GM23338 (cell line): ENCODE results near the gene STAM2. TPM values are rescaled to one million over a fixed set of nuclear protein-coding genes. Genes with fewer than 3 reads are reported as not detected.

Experiments used
- ATAC-seq: fragments of 200-7000 bp; cut with Tn5 transposase; 3 replicates; pipeline ENCODE4 v1.9.1; 2020
- DNase-seq: peaks from one replicate; pipeline ENCODE4 v3.0.0-alpha.2; 2015; ENCODE audit warnings: low spot score
- H2AFZ ChIP-seq: fragments of 200-600 bp; sonication (generic); 2 replicates; pipeline ENCODE4 v1.8.0; 2016; ENCODE audit warnings: antibody characterized with exemption, mild to moderate bottlenecking, moderate library complexity
- H3F3A ChIP-seq: fragments of 200-600 bp; sonication (generic); replicated peaks from 2 replicates; pipeline ENCODE4 v1.8.0; 2017; ENCODE audit warnings: antibody characterized with exemption, mixed run types, low read depth
- H3K27ac ChIP-seq: fragments of 200-600 bp; sonication (generic); 2 replicates; pipeline ENCODE4 v1.6.1; 2016; ENCODE audit warnings: low read depth
- H3K27me3 ChIP-seq: fragments of 200-600 bp; sonication (generic); 2 replicates; pipeline ENCODE4 v1.8.0; 2016; ENCODE audit warnings: mild to moderate bottlenecking, mixed run types, moderate library complexity; ENCODE audit not compliant: insufficient read depth
- H3K36me3 ChIP-seq: fragments of 200-600 bp; sonication (generic); 2 replicates; pipeline ENCODE4 v1.8.0; 2016; ENCODE audit warnings: mild to moderate bottlenecking; ENCODE audit not compliant: insufficient read depth
- H3K4me1 ChIP-seq: fragments of 200-600 bp; sonication (generic); 2 replicates; pipeline ENCODE4 v1.8.0; 2016; ENCODE audit warnings: mild to moderate bottlenecking, moderate library complexity; ENCODE audit not compliant: insufficient read depth
- H3K4me2 ChIP-seq: fragments of 200-600 bp; sonication (generic); 2 replicates; pipeline ENCODE4 v1.7.1; 2017; ENCODE audit warnings: mixed run types
- H3K4me3 ChIP-seq: fragments of 200-600 bp; sonication (generic); 2 replicates; pipeline ENCODE4 v1.6.1; 2016; ENCODE audit warnings: mixed run types
- H3K79me2 ChIP-seq: fragments of 200-600 bp; sonication (generic); replicated peaks from 2 replicates; pipeline ENCODE4 v1.8.0; 2017; ENCODE audit warnings: mild to moderate bottlenecking; ENCODE audit not compliant: insufficient read depth
- H3K9me2 ChIP-seq: fragments of 200-600 bp; sonication (generic); 2 replicates; pipeline ENCODE4 v1.8.0; 2017; ENCODE audit not compliant: insufficient read depth
- H4K20me1 ChIP-seq: fragments of 200-600 bp; sonication (generic); replicated peaks from 2 replicates; pipeline ENCODE4 v1.8.0; 2017; ENCODE audit warnings: mild to moderate bottlenecking; ENCODE audit not compliant: insufficient read depth
- H3K27ac Mint-ChIP-seq: 2 replicates; pipeline ENCODE4 v1.8.0; 2020; ENCODE audit warnings: inconsistent platforms, mild to moderate bottlenecking, moderate library complexity, mixed read lengths
- H3K27me3 Mint-ChIP-seq: 3 replicates; pipeline ENCODE4 v1.8.0; 2022; ENCODE audit warnings: low read depth, mild to moderate bottlenecking, moderate library complexity, mixed read lengths, inconsistent platforms; ENCODE audit not compliant: insufficient read depth, poor library complexity
- H3K36me3 Mint-ChIP-seq: 3 replicates; pipeline ENCODE4 v1.8.0; 2021; ENCODE audit warnings: low read depth, mild to moderate bottlenecking, inconsistent platforms, moderate library complexity, mixed read lengths
- H3K4me1 Mint-ChIP-seq: 3 replicates; pipeline ENCODE4 v1.8.0; 2020; ENCODE audit warnings: mild to moderate bottlenecking, inconsistent platforms, mixed read lengths
- H3K4me3 Mint-ChIP-seq: 3 replicates; pipeline ENCODE4 v1.8.0; 2021; ENCODE audit warnings: moderate library complexity, mild to moderate bottlenecking, inconsistent platforms, mixed read lengths
- H3K9me3 Mint-ChIP-seq: 3 replicates; pipeline ENCODE4 v1.8.0; 2020; ENCODE audit warnings: moderate library complexity, mild to moderate bottlenecking, inconsistent platforms, mixed read lengths
- CREB1 ChIP-seq: fragments of 250-450 bp; sonication (Bioruptor Pico); IDR thresholded peaks from 2 replicates; pipeline ENCODE4 v1.5.0; 2020; ENCODE audit warnings: low read depth, mild to moderate bottlenecking, moderate library complexity
- EZH2 ChIP-seq: fragments of 200-600 bp; sonication (generic); IDR thresholded peaks from one replicate; pipeline ENCODE4 v1.8.0; 2017; ENCODE audit warnings: antibody characterized with exemption, mild to moderate bottlenecking, low read depth; ENCODE audit not compliant: unreplicated experiment
- EZH2phosphoT487 ChIP-seq: fragments of 200-600 bp; sonication (generic); IDR thresholded peaks from one replicate; pipeline ENCODE4 v1.8.1; 2018; ENCODE audit warnings: antibody characterized with exemption; ENCODE audit not compliant: unreplicated experiment
- JUNB ChIP-seq: IDR thresholded peaks from one replicate; pipeline ENCODE4 v1.6.1; 2016; ENCODE audit warnings: antibody characterized with exemption; ENCODE audit not compliant: unreplicated experiment
- NANOG ChIP-seq: IDR thresholded peaks from 2 replicates; pipeline ENCODE4 v1.6.1; 2016; ENCODE audit warnings: antibody characterized with exemption, borderline replicate concordance
- STAT1 ChIP-seq: IDR thresholded peaks from one replicate; pipeline ENCODE4 v1.6.1; 2016; ENCODE audit warnings: antibody characterized with exemption; ENCODE audit not compliant: unreplicated experiment
- ZNF114 ChIP-seq: fragments of 250-450 bp; sonication (Bioruptor Pico); IDR thresholded peaks from 2 replicates; pipeline ENCODE4 v1.5.0; 2020; ENCODE audit warnings: mild to moderate bottlenecking, moderate library complexity
- ZNF331 ChIP-seq: fragments of 250-450 bp; sonication (Bioruptor Pico); IDR thresholded peaks from 2 replicates; pipeline ENCODE4 v1.5.0; 2020; ENCODE audit warnings: low read depth, mild to moderate bottlenecking, moderate library complexity
- polyA plus RNA-seq: library from polyadenylated mRNA; unstranded; fragments of >200 nt; fragmentation: Nextera tagmentation; extraction: Ambion mirVana; gene quantifications from 2 replicates; pipeline ENCODE4 v1.2.1, GENCODE V29; 2016
- total RNA-seq: library from RNA; depleted of rRNA; stranded (reverse); fragments of >200 nt; shearing (Covaris generic); gene quantifications from 2 replicates; pipeline ENCODE4 v1.2.3, GENCODE V29; 2014
- TF ChIP-seq, protein P1 (sequence below): IDR thresholded peaks from 2 replicates; pipeline ENCODE4 v1.6.1; 2016; ENCODE audit warnings: antibody characterized with exemption
- TF ChIP-seq, protein P2 (sequence below): fragments of 250-450 bp; sonication (Bioruptor Pico); IDR thresholded peaks from 2 replicates; pipeline ENCODE4 v1.5.0; 2020; ENCODE audit warnings: mild to moderate bottlenecking, moderate library complexity
- TF ChIP-seq, protein P3 (sequence below), 2 experiments: fragments of 200-600 bp in 1 of 2; sonication (generic) in 1 of 2; conservative IDR thresholded peaks; 2 replicates each; pipeline versions ENCODE4 v1.5.1 to v1.6.1; 2016 to 2017; ENCODE audit warnings: antibody characterized with exemption in 2 of 2, low read depth in 2 of 2, mild to moderate bottlenecking in 2 of 2, moderate library complexity in 1 of 2
- TF ChIP-seq, protein P4 (sequence below): IDR thresholded peaks from one replicate; pipeline ENCODE4 v1.6.1; 2018; ENCODE audit warnings: antibody characterized with exemption; ENCODE audit not compliant: unreplicated experiment

The STAM2 gene
- total and polyA plus RNA-seq, 2 experiments from 2014 or later, result 4.6 to 18.2 TPM

DNA sequence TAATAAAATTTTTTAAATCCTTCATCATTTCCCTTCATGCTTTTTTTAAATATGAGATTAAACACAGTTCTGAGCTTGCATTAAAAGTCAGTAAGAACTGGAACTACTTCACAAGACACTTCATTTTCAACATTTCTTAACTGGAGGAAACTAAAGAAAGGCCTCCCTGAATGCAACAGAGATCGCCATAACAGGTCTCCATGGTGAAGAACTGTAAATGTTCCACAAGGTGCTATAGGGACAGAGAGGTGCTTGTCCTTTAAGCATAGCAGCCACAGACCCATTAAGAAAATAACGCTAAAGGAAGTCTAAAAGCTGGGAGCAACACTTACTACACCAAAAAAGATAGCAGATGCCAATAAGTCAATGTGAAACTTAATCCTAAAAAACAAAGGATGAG, 8.5 kb downstream of the STAM2 start:
- H2AFZ ChIP-seq, result no peak overlapping the region
- peaks cover 3% of the 10 kb centered on the region; the same call in 2 of the 3 replicates for H3K9me3 Mint-ChIP-seq
- H3K79me2 ChIP-seq, result peaks cover 88% of the 10 kb centered on the region
- H3K27ac ChIP-seq, result 0 out of 2 replicates have a peak overlapping the region, but pooled peaks have one; percentile 21
- H3K36me3 ChIP-seq, result no peaks in the 10 kb centered on the region
- no peak for TF ChIP-seq STAT1
- TF ChIP-seq ZNF114, result no peak
- TF ChIP-seq, protein P1, sequence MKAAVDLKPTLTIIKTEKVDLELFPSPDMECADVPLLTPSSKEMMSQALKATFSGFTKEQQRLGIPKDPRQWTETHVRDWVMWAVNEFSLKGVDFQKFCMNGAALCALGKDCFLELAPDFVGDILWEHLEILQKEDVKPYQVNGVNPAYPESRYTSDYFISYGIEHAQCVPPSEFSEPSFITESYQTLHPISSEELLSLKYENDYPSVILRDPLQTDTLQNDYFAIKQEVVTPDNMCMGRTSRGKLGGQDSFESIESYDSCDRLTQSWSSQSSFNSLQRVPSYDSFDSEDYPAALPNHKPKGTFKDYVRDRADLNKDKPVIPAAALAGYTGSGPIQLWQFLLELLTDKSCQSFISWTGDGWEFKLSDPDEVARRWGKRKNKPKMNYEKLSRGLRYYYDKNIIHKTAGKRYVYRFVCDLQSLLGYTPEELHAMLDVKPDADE, result no peak
- no peak for TF ChIP-seq ZNF331 (CRISPR knock-in tag)
- TF ChIP-seq, protein P2, sequence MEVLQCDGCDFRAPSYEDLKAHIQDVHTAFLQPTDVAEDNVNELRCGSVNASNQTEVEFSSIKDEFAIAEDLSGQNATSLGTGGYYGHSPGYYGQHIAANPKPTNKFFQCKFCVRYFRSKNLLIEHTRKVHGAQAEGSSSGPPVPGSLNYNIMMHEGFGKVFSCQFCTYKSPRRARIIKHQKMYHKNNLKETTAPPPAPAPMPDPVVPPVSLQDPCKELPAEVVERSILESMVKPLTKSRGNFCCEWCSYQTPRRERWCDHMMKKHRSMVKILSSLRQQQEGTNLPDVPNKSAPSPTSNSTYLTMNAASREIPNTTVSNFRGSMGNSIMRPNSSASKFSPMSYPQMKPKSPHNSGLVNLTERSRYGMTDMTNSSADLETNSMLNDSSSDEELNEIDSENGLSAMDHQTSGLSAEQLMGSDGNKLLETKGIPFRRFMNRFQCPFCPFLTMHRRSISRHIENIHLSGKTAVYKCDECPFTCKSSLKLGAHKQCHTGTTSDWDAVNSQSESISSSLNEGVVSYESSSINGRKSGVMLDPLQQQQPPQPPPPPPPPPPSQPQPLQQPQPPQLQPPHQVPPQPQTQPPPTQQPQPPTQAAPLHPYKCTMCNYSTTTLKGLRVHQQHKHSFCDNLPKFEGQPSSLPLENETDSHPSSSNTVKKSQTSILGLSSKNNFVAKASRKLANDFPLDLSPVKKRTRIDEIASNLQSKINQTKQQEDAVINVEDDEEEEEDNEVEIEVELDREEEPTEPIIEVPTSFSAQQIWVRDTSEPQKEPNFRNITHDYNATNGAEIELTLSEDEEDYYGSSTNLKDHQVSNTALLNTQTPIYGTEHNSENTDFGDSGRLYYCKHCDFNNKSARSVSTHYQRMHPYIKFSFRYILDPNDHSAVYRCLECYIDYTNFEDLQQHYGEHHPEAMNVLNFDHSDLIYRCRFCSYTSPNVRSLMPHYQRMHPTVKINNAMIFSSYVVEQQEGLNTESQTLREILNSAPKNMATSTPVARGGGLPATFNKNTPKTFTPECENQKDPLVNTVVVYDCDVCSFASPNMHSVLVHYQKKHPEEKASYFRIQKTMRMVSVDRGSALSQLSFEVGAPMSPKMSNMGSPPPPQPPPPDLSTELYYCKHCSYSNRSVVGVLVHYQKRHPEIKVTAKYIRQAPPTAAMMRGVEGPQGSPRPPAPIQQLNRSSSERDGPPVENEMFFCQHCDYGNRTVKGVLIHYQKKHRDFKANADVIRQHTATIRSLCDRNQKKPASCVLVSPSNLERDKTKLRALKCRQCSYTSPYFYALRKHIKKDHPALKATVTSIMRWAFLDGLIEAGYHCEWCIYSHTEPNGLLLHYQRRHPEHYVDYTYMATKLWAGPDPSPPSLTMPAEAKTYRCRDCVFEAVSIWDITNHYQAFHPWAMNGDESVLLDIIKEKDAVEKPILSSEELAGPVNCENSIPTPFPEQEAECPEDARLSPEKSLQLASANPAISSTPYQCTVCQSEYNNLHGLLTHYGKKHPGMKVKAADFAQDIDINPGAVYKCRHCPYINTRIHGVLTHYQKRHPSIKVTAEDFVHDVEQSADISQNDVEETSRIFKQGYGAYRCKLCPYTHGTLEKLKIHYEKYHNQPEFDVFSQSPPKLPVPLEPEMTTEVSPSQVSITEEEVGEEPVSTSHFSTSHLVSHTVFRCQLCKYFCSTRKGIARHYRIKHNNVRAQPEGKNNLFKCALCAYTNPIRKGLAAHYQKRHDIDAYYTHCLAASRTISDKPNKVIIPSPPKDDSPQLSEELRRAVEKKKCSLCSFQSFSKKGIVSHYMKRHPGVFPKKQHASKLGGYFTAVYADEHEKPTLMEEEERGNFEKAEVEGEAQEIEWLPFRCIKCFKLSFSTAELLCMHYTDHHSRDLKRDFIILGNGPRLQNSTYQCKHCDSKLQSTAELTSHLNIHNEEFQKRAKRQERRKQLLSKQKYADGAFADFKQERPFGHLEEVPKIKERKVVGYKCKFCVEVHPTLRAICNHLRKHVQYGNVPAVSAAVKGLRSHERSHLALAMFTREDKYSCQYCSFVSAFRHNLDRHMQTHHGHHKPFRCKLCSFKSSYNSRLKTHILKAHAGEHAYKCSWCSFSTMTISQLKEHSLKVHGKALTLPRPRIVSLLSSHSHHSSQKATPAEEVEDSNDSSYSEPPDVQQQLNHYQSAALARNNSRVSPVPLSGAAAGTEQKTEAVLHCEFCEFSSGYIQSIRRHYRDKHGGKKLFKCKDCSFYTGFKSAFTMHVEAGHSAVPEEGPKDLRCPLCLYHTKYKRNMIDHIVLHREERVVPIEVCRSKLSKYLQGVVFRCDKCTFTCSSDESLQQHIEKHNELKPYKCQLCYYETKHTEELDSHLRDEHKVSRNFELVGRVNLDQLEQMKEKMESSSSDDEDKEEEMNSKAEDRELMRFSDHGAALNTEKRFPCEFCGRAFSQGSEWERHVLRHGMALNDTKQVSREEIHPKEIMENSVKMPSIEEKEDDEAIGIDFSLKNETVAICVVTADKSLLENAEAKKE (CRISPR knock-in tag), result no peak
- no peak for TF ChIP-seq JUNB
- TF ChIP-seq NANOG, result no peak
- no peak for TF ChIP-seq EZH2phosphoT487
- no peak for TF ChIP-seq EZH2
- TF ChIP-seq, protein P3, sequence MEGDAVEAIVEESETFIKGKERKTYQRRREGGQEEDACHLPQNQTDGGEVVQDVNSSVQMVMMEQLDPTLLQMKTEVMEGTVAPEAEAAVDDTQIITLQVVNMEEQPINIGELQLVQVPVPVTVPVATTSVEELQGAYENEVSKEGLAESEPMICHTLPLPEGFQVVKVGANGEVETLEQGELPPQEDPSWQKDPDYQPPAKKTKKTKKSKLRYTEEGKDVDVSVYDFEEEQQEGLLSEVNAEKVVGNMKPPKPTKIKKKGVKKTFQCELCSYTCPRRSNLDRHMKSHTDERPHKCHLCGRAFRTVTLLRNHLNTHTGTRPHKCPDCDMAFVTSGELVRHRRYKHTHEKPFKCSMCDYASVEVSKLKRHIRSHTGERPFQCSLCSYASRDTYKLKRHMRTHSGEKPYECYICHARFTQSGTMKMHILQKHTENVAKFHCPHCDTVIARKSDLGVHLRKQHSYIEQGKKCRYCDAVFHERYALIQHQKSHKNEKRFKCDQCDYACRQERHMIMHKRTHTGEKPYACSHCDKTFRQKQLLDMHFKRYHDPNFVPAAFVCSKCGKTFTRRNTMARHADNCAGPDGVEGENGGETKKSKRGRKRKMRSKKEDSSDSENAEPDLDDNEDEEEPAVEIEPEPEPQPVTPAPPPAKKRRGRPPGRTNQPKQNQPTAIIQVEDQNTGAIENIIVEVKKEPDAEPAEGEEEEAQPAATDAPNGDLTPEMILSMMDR (conservative IDR thresholded peaks at IDR 0.05; ENCODE audit: low read depth in 2 of 2), result no peak
- TF ChIP-seq, protein P4, sequence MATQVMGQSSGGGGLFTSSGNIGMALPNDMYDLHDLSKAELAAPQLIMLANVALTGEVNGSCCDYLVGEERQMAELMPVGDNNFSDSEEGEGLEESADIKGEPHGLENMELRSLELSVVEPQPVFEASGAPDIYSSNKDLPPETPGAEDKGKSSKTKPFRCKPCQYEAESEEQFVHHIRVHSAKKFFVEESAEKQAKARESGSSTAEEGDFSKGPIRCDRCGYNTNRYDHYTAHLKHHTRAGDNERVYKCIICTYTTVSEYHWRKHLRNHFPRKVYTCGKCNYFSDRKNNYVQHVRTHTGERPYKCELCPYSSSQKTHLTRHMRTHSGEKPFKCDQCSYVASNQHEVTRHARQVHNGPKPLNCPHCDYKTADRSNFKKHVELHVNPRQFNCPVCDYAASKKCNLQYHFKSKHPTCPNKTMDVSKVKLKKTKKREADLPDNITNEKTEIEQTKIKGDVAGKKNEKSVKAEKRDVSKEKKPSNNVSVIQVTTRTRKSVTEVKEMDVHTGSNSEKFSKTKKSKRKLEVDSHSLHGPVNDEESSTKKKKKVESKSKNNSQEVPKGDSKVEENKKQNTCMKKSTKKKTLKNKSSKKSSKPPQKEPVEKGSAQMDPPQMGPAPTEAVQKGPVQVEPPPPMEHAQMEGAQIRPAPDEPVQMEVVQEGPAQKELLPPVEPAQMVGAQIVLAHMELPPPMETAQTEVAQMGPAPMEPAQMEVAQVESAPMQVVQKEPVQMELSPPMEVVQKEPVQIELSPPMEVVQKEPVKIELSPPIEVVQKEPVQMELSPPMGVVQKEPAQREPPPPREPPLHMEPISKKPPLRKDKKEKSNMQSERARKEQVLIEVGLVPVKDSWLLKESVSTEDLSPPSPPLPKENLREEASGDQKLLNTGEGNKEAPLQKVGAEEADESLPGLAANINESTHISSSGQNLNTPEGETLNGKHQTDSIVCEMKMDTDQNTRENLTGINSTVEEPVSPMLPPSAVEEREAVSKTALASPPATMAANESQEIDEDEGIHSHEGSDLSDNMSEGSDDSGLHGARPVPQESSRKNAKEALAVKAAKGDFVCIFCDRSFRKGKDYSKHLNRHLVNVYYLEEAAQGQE, result no peak
- TF ChIP-seq CREB1 (CRISPR knock-in tag), result no peak
- H3K4me1 Mint-ChIP-seq, result 0 out of 3 replicates have a peak, but pooled peaks cover 3% of the 10 kb centered on the region
- H3K36me3 Mint-ChIP-seq, result peaks cover 8% of the 10 kb centered on the region; the same call in 2 of the 3 replicates
- H3K4me3 ChIP-seq, result no peak overlapping the region
- no peak for ATAC-seq
- H3K4me2 ChIP-seq, result no peak overlapping the region
- no peak for DNase-seq
- H3K9me2 ChIP-seq, result no peaks in the 10 kb centered on the region
- no peaks in the 10 kb centered on the region for H4K20me1 ChIP-seq
- no peak overlapping the region for H3K4me3 Mint-ChIP-seq
- no peaks in the 10 kb centered on the region for H3F3A ChIP-seq
- no peaks in the 10 kb centered on the region for H3K27me3 ChIP-seq
- H3K4me1 ChIP-seq, result no peaks in the 10 kb centered on the region
- no peak overlapping the region for H3K27ac Mint-ChIP-seq
- peaks cover 4% of the 10 kb centered on the region for H3K27me3 Mint-ChIP-seq
